Epithelial cell of proximal tubule (primary cell): ENCODE measurements around the gene NHSL2. TPM values are rescaled to one million over a fixed set of nuclear protein-coding genes. Genes with fewer than 3 reads are reported as not detected.

Experiments used
- DNase-seq: peaks from one replicate; pipeline ENCODE4 v3.0.0-alpha.2; 2011; ENCODE audit warnings: low read depth
- H3K4me3 ChIP-seq: 2 replicates; pipeline ENCODE4 v1.5.1; 2011; ENCODE audit warnings: low read depth, mild to moderate bottlenecking, low read length
- total RNA-seq: library from RNA; depleted of rRNA; stranded (reverse); fragments of >200 nt; gene quantifications from 2 replicates; pipeline ENCODE4 v1.2.3, GENCODE V29; 2015
- TF ChIP-seq, protein P1 (sequence below): conservative IDR thresholded peaks from 2 replicates; pipeline ENCODE4 v1.5.1; 2012; ENCODE audit warnings: low read depth, mild to moderate bottlenecking, low read length

NHSL2 gene
- total RNA-seq, 1 donor from 2014 or later, result 1.0 TPM

DNA sequence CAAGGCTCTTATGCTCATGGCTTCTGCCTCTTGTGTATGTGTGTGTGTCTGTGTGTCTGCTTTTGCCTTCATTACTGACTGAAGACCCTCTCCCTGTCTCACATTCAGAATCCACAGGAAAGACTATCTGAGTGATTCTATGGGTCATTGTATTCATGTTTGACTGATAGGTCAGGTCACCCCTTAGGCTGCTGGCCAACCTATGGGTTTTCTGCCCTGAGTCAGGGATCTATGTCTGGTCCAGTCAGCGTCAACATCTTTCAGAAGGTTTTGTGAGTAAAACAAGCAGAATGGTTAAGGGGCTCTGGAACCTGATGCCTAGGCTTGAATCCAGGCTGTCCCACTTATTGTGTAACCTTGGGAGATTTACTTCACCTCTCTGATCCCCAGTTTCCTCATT, 30.5 kb downstream of the NHSL2 start:
- TF ChIP-seq, protein P1, sequence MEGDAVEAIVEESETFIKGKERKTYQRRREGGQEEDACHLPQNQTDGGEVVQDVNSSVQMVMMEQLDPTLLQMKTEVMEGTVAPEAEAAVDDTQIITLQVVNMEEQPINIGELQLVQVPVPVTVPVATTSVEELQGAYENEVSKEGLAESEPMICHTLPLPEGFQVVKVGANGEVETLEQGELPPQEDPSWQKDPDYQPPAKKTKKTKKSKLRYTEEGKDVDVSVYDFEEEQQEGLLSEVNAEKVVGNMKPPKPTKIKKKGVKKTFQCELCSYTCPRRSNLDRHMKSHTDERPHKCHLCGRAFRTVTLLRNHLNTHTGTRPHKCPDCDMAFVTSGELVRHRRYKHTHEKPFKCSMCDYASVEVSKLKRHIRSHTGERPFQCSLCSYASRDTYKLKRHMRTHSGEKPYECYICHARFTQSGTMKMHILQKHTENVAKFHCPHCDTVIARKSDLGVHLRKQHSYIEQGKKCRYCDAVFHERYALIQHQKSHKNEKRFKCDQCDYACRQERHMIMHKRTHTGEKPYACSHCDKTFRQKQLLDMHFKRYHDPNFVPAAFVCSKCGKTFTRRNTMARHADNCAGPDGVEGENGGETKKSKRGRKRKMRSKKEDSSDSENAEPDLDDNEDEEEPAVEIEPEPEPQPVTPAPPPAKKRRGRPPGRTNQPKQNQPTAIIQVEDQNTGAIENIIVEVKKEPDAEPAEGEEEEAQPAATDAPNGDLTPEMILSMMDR, result no peak

DNA sequence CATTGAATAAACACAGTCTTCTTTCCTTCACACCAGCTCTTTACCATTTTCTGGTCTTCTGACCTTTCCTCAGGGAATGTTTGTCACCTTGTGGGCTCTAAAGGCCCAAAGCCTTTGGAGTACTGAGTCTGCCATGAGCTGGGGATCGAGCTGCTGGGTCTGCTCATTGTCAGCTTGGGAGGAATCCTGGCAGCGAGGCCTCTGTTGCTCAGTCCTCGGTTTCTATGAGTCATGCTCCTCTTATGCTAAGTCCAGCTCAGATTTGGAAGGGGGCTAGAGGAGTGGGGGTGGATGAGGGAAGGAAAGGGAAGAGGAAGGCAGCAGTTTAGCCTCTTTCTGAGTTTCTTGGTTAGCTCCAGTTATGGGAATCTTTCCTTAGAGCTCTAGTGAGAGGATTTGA, 31.1 kb downstream of the NHSL2 start:
- no peak for DNase-seq
- H3K4me3 ChIP-seq, result no peak overlapping the region
- TF ChIP-seq, protein P1, result no peak

More for the DNA sequence above, 30.5 kb downstream of the NHSL2 start:
- no peak overlapping the region for H3K4me3 ChIP-seq
- DNase-seq, result no peak

DNA sequence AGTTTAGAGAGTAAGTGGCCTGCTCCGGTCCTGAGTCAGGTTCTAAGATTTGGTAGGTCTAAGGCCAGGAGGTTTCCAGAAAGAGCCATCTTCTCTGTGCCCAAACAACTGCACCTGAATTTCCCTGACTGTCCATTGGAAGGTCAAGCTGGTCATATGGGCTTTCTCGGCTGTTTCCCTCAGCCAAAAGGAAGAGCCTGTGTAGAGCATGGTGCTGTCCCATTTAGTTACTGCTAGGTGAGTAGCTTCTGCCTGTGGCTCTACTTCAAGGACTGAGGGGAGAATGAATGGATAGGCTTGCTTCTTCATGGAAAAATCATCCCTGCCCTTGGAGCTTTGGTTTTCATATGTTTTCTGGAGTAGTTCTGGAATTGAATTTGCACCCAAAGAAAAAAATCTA, 33.7 kb downstream of the NHSL2 start:
- TF ChIP-seq, protein P1, result no peak
- DNase-seq, result no peak
- H3K4me3 ChIP-seq, result no peak overlapping the region

DNA sequence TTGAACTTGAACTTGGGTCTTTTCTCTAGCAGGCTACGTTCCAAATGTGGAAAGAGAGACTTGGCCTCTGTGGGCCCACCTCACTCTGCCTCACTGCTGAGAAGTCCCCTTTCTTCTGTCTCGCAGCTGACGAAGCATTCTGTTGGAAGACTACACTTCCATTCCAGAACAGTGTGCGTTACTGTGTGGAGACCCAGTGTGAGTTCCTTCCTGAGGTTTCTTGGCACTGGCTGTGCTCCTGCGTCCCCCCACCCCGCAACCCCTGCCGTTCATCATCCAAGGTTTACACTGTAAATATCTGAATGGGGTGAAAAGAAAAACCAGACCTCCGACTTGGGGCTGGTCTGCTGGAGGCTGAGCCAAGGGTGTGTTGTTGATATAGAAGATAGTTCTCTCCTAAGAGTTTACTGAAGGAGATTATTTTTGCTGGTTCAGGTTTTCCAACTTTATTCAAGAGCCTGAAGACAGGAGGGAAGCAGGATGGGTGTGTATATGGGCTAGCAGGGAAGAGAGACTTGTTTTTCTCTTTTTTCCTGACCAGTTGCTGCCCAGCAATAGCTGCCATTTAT, 34.7 kb downstream of the NHSL2 start:
- DNase-seq, result no peak
- TF ChIP-seq, protein P1, result no peak
- H3K4me3 ChIP-seq, result no peak overlapping the region

DNA sequence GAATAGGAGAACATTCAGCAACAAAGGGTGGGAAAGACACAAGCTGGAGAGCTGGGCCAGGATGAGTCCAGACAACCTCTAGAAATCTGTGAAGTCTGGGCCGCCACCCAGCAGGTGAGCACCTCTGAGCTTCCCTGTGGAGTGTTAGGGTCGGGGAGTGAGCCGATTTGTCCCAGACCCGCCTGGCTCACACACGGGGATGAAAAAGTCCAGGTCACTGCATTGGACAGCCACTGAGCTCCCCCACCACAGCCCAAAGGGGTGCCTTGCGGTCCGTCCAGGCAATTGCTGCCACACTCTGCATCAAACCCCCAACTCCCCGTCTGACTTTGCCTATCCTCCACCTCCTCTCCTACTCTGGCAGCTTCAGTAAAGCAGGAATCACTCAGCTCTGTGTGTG, 38.7 kb downstream of the NHSL2 start:
- H3K4me3 ChIP-seq, result no peak overlapping the region
- TF ChIP-seq, protein P1, result no peak
- DNase-seq, result no peak

DNA sequence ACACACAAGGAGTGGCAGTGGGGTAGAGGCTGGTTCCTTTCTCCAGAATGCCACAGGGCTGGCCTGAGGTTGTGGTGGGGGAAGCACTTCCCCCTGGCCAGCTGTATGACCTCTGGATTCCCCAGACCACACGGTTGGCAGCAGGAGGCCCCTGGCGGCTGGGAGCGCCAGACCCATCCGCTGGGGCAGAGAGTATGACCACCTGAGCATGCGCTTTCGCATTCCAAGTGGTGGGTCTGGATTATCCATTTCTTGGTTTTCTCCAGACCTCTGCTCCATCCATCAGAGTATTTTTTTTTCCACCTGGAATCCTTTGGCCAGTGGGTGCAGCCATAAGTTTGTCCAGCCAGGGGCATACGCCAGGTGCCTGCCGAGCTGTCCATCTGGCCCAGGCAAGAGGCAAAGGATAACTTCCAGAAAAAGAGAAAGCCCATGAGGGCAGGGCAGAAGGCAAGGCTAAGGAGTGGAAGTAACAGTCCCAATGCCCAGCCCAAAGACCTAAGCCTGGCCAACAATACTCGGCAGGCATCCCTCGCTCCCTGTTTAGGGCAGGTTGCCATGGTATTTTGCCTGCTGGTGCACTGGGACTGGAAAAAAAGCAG, 39.3 kb downstream of the NHSL2 start:
- DNase-seq, result no peak
- H3K4me3 ChIP-seq, result no peak overlapping the region
- TF ChIP-seq, protein P1, result no peak

DNA sequence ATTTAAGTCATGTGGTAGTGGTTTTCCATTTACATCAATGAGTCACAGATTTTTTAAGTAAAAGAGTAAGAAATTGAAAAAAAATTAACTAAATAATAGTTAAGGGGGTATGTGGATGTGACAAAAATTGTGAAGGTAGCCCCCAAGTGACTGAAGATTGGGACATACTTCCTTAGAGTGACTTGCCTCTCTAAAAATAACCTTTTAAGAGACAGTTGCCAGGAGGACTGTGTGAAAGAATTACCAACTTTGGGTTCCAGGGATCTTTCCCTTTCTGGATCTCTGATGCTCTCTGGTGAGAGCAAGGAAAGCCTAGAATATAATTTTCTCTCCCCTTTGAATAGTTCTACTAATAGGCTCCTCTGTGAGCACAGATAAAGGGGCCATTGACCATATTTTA, 42.7 kb downstream of the NHSL2 start:
- DNase-seq, result no peak
- TF ChIP-seq, protein P1, result no peak
- H3K4me3 ChIP-seq, result no peak overlapping the region
